ENCODE data around the gene VOPP1.
A peak's percentile ranks its signal among the peaks of the same experiment; 100 is the strongest.

VOPP1 gene

GRCh38 chr7:55595511-55595910 is 23.2 kb upstream of the VOPP1 start:
- Histone ChIP-seq H3K9me3 (ENCODE audit: insufficient read depth, low read length) (peaks cover 20% of the 10 kb centered on the region; the same call in 1 of the 2 replicates), H3K36me3 (ENCODE audit: insufficient read depth, insufficient read length, low read length) (no peaks in the 10 kb centered on the region), H3K4me1 (ENCODE audit: insufficient read depth, insufficient read length) (no peaks in the 10 kb centered on the region), H3K4me3 (ENCODE audit: insufficient read length, low read depth) (no peak overlapping the region), H3K9ac (ENCODE audit: insufficient read length, low read depth) (no peak overlapping the region), H3K27me3 (ENCODE audit: insufficient read depth, insufficient read length) (no peaks in the 10 kb centered on the region)
- no peak for DNase-seq (ENCODE audit: low read depth, low spot score)
- TF ChIP-seq ZNF274 (IDR thresholded peaks at IDR 0.05; ENCODE audit: low read depth, low read length), result no peak
- TF ChIP-seq YY1 (IDR thresholded peaks at IDR 0.05; ENCODE audit: insufficient read depth, insufficient read length), result no peak
- TF ChIP-seq SUZ12 (IDR thresholded peaks at IDR 0.05; ENCODE audit: extremely low read depth, insufficient read depth, insufficient read length), result no peak

- no peak overlapping the region for H3K9ac ChIP-seq (ENCODE audit: insufficient read length, low read depth)
- peaks cover 20% of the 10 kb centered on the region; the same call in 1 of the 2 replicates for H3K9me3 ChIP-seq (ENCODE audit: insufficient read depth, low read length)
- DNase-seq (ENCODE audit: low read depth, low spot score), result no peak
- no peaks in the 10 kb centered on the region for H3K4me1 ChIP-seq (ENCODE audit: insufficient read depth, insufficient read length)
- H3K4me3 ChIP-seq (ENCODE audit: insufficient read length, low read depth), result no peak overlapping the region
- no peaks in the 10 kb centered on the region for H3K36me3 ChIP-seq (ENCODE audit: insufficient read depth, insufficient read length, low read length)
- no peak for TF ChIP-seq ZNF274 (IDR thresholded peaks at IDR 0.05; ENCODE audit: low read depth, low read length)
- TF ChIP-seq YY1 (IDR thresholded peaks at IDR 0.05; ENCODE audit: insufficient read depth, insufficient read length), result no peak
- TF ChIP-seq SUZ12 (IDR thresholded peaks at IDR 0.05; ENCODE audit: extremely low read depth, insufficient read depth, insufficient read length), result no peak
- H3K27me3 ChIP-seq (ENCODE audit: insufficient read depth, insufficient read length), result no peaks in the 10 kb centered on the region
These were observed 22.6 kb upstream of the VOPP1 start for GRCh38 chr7:55594870-55595269.

- H3K9me3 ChIP-seq (ENCODE audit: insufficient read depth, low read length), result peaks cover 20% of the 10 kb centered on the region; the same call in 1 of the 2 replicates
- TF ChIP-seq SUZ12 (IDR thresholded peaks at IDR 0.05; ENCODE audit: extremely low read depth, insufficient read depth, insufficient read length), result no peak
- TF ChIP-seq ZNF274 (IDR thresholded peaks at IDR 0.05; ENCODE audit: low read depth, low read length), result no peak
- TF ChIP-seq YY1 (IDR thresholded peaks at IDR 0.05; ENCODE audit: insufficient read depth, insufficient read length), result no peak
These were observed 22.1 kb upstream of the VOPP1 start for GRCh38 chr7:55594414-55594813.

GRCh38 chr7:55593515-55594318 is 21.4 kb upstream of the VOPP1 start:
- DNase-seq (ENCODE audit: low read depth, low spot score), result peak; percentile 64
- H3K27me3 ChIP-seq (ENCODE audit: insufficient read depth, insufficient read length), result no peaks in the 10 kb centered on the region
- H3K36me3 ChIP-seq (ENCODE audit: insufficient read depth, insufficient read length, low read length), result no peaks in the 10 kb centered on the region
- no peak overlapping the region for H3K4me3 ChIP-seq (ENCODE audit: insufficient read length, low read depth)
- no peak overlapping the region for H3K9ac ChIP-seq (ENCODE audit: insufficient read length, low read depth)
- H3K9me3 ChIP-seq (ENCODE audit: insufficient read depth, low read length), result peaks cover 20% of the 10 kb centered on the region; the same call in 1 of the 2 replicates
- H3K4me1 ChIP-seq (ENCODE audit: insufficient read depth, insufficient read length), result no peaks in the 10 kb centered on the region
- TF ChIP-seq YY1 (IDR thresholded peaks at IDR 0.05; ENCODE audit: insufficient read depth, insufficient read length), result no peak
- no peak for TF ChIP-seq ZNF274 (IDR thresholded peaks at IDR 0.05; ENCODE audit: low read depth, low read length)
- no peak for TF ChIP-seq SUZ12 (IDR thresholded peaks at IDR 0.05; ENCODE audit: extremely low read depth, insufficient read depth, insufficient read length)

More at GRCh38 chr7:55594414-55594813, 22.1 kb upstream of the VOPP1 start:
- H3K4me3 ChIP-seq (ENCODE audit: insufficient read length, low read depth), result no peak overlapping the region
- no peak for DNase-seq (ENCODE audit: low read depth, low spot score)
- no peaks in the 10 kb centered on the region for H3K36me3 ChIP-seq (ENCODE audit: insufficient read depth, insufficient read length, low read length)
- H3K4me1 ChIP-seq (ENCODE audit: insufficient read depth, insufficient read length), result no peaks in the 10 kb centered on the region
- H3K9ac ChIP-seq (ENCODE audit: insufficient read length, low read depth), result no peak overlapping the region
- H3K27me3 ChIP-seq (ENCODE audit: insufficient read depth, insufficient read length), result no peaks in the 10 kb centered on the region

GRCh38 chr7:55593172-55593514 is 20.8 kb upstream of the VOPP1 start:
- H3K4me1 ChIP-seq (ENCODE audit: insufficient read depth, insufficient read length), result no peaks in the 10 kb centered on the region
- H3K4me3 ChIP-seq (ENCODE audit: insufficient read length, low read depth), result no peak overlapping the region
- H3K36me3 ChIP-seq (ENCODE audit: insufficient read depth, insufficient read length, low read length), result no peaks in the 10 kb centered on the region
- H3K27me3 ChIP-seq (ENCODE audit: insufficient read depth, insufficient read length), result no peaks in the 10 kb centered on the region
- DNase-seq (ENCODE audit: low read depth, low spot score), result no peak
- peaks cover 20% of the 10 kb centered on the region; the same call in 1 of the 2 replicates for H3K9me3 ChIP-seq (ENCODE audit: insufficient read depth, low read length)
- TF ChIP-seq ZNF274 (IDR thresholded peaks at IDR 0.05; ENCODE audit: low read depth, low read length) (no peak), SUZ12 (IDR thresholded peaks at IDR 0.05; ENCODE audit: extremely low read depth, insufficient read depth, insufficient read length) (no peak)
- no peak overlapping the region for H3K9ac ChIP-seq (ENCODE audit: insufficient read length, low read depth)

- no peak for DNase-seq (ENCODE audit: low read depth, low spot score)
- Histone ChIP-seq H3K4me3 (ENCODE audit: insufficient read length, low read depth) (no peak overlapping the region), H3K27me3 (ENCODE audit: insufficient read depth, insufficient read length) (no peaks in the 10 kb centered on the region), H3K9me3 (ENCODE audit: insufficient read depth, low read length) (peaks cover 20% of the 10 kb centered on the region; the same call in 1 of the 2 replicates), H3K9ac (ENCODE audit: insufficient read length, low read depth) (no peak overlapping the region), H3K36me3 (ENCODE audit: insufficient read depth, insufficient read length, low read length) (no peaks in the 10 kb centered on the region), H3K4me1 (ENCODE audit: insufficient read depth, insufficient read length) (no peaks in the 10 kb centered on the region)
- no peak for TF ChIP-seq YY1 (IDR thresholded peaks at IDR 0.05; ENCODE audit: insufficient read depth, insufficient read length)
- no peak for TF ChIP-seq ZNF274 (IDR thresholded peaks at IDR 0.05; ENCODE audit: low read depth, low read length)
- TF ChIP-seq SUZ12 (IDR thresholded peaks at IDR 0.05; ENCODE audit: extremely low read depth, insufficient read depth, insufficient read length), result no peak
These were observed 20.2 kb upstream of the VOPP1 start for GRCh38 chr7:55592492-55592891.

- H3K9ac ChIP-seq (ENCODE audit: insufficient read length, low read depth), result no peak overlapping the region
- no peaks in the 10 kb centered on the region for H3K4me1 ChIP-seq (ENCODE audit: insufficient read depth, insufficient read length)
- no peaks in the 10 kb centered on the region for H3K36me3 ChIP-seq (ENCODE audit: insufficient read depth, insufficient read length, low read length)
- TF ChIP-seq YY1 (IDR thresholded peaks at IDR 0.05; ENCODE audit: insufficient read depth, insufficient read length) (no peak), ZNF274 (IDR thresholded peaks at IDR 0.05; ENCODE audit: low read depth, low read length) (no peak), SUZ12 (IDR thresholded peaks at IDR 0.05; ENCODE audit: extremely low read depth, insufficient read depth, insufficient read length) (no peak)
- no peaks in the 10 kb centered on the region for H3K27me3 ChIP-seq (ENCODE audit: insufficient read depth, insufficient read length)
- H3K4me3 ChIP-seq (ENCODE audit: insufficient read length, low read depth), result no peak overlapping the region
- peaks cover 20% of the 10 kb centered on the region; the same call in 1 of the 2 replicates for H3K9me3 ChIP-seq (ENCODE audit: insufficient read depth, low read length)
- no peak for DNase-seq (ENCODE audit: low read depth, low spot score)
These were observed 19.1 kb upstream of the VOPP1 start for GRCh38 chr7:55591282-55591931.

All from NT2/D1 (cell line).